SK-N-SH treated with all-trans-retinoic acid at 6 μM for 48 hours (cell line): ENCODE measurements around the gene LHFPL6.

Source experiments
- ATAC-seq: fragments of 200-7000 bp; cut with Tn5 transposase; 3 replicates; pipeline ENCODE4 v1.9.1; 2020; ENCODE audit warnings: mild to moderate bottlenecking, moderate library complexity
- ARNTL ChIP-seq: fragments of 450-650 bp; formaldehyde crosslinking; IDR thresholded peaks from 2 replicates; pipeline ENCODE4 v1.5.0; 2020; ENCODE audit warnings: low read depth, mild to moderate bottlenecking, moderate library complexity, borderline replicate concordance
- CREB5 ChIP-seq: fragments of 250-450 bp; sonication (Bioruptor Pico); IDR thresholded peaks from 2 replicates; pipeline ENCODE4 v1.5.1; 2020; ENCODE audit warnings: low read depth, mild to moderate bottlenecking, moderate library complexity
- CSDC2 ChIP-seq: fragments of 250-450 bp; sonication (Bioruptor Pico); IDR thresholded peaks from 2 replicates; pipeline ENCODE4 v1.5.0; 2020; ENCODE audit warnings: mild to moderate bottlenecking, moderate library complexity
- ESRRG ChIP-seq: fragments of 250-450 bp; sonication (Bioruptor Pico); IDR thresholded peaks from 2 replicates; pipeline ENCODE4 v1.6.1; 2021; ENCODE audit warnings: mild to moderate bottlenecking
- ISL1 ChIP-seq: fragments of 250-450 bp; sonication (Bioruptor Pico); IDR thresholded peaks from 2 replicates; pipeline ENCODE4 v2.1.2; 2022; ENCODE audit warnings: mild to moderate bottlenecking, moderate library complexity
- OSR1 ChIP-seq: fragments of 250-450 bp; sonication (Bioruptor Pico); IDR thresholded peaks from 2 replicates; pipeline ENCODE4 v1.8.0; 2022; ENCODE audit warnings: moderate library complexity, mild to moderate bottlenecking, inconsistent platforms
- PATZ1 ChIP-seq: fragments of 250-450 bp; sonication (Bioruptor Pico); IDR thresholded peaks from 2 replicates; pipeline ENCODE4 v1.8.0; 2020; ENCODE audit warnings: mild to moderate bottlenecking, moderate library complexity, borderline replicate concordance
- POU6F1 ChIP-seq: fragments of 250-450 bp; sonication (Bioruptor Pico); IDR thresholded peaks from 2 replicates; pipeline ENCODE4 v1.8.0; 2021; ENCODE audit warnings: low read depth, mild to moderate bottlenecking, moderate library complexity, borderline replicate concordance
- PPARA ChIP-seq: fragments of 250-450 bp; sonication (Bioruptor Pico); IDR thresholded peaks from 2 replicates; pipeline ENCODE4 v1.5.0; 2020; ENCODE audit warnings: mild to moderate bottlenecking, borderline replicate concordance
- RARB ChIP-seq: fragments of 250-450 bp; sonication (Bioruptor Pico); IDR thresholded peaks from 2 replicates; pipeline ENCODE4 v1.8.0; 2021; ENCODE audit warnings: mild to moderate bottlenecking, moderate library complexity
- SNAI2 ChIP-seq: fragments of 250-450 bp; sonication (Bioruptor Pico); IDR thresholded peaks from 2 replicates; pipeline ENCODE4 v1.5.0; 2020; ENCODE audit warnings: mild to moderate bottlenecking, moderate library complexity
- TCF4 ChIP-seq: fragments of 250-450 bp; sonication (Bioruptor Pico); IDR thresholded peaks from 2 replicates; pipeline ENCODE4 v1.8.0; 2021; ENCODE audit warnings: mild to moderate bottlenecking, moderate library complexity, borderline replicate concordance
- TOX ChIP-seq: fragments of 250-450 bp; sonication (Bioruptor Pico); IDR thresholded peaks from 2 replicates; pipeline ENCODE4 v1.8.0; 2021; ENCODE audit warnings: mild to moderate bottlenecking, moderate library complexity, borderline replicate concordance
- ZFP3 ChIP-seq: fragments of 250-450 bp; sonication (Bioruptor Pico); IDR thresholded peaks from 2 replicates; pipeline ENCODE4 v1.5.0; 2020; ENCODE audit warnings: mild to moderate bottlenecking, moderate library complexity
- ZFP30 ChIP-seq: fragments of 450-650 bp; formaldehyde crosslinking; IDR thresholded peaks from 2 replicates; pipeline ENCODE4 v1.5.0; 2022; ENCODE audit warnings: mild to moderate bottlenecking, moderate library complexity
- ZNF565 ChIP-seq: fragments of 450-650 bp; formaldehyde crosslinking; conservative IDR thresholded peaks from 2 replicates; pipeline ENCODE4 v1.5.0; 2020; ENCODE audit warnings: low read depth, mild to moderate bottlenecking, moderate library complexity
- ZNF70 ChIP-seq: fragments of 450-650 bp; formaldehyde crosslinking; IDR thresholded peaks from 2 replicates; pipeline ENCODE4 v1.5.0; 2020; ENCODE audit warnings: mild to moderate bottlenecking, moderate library complexity
- ZNF8 ChIP-seq: fragments of 450-650 bp; formaldehyde crosslinking; IDR thresholded peaks from 2 replicates; pipeline ENCODE4 v1.5.0; 2020; ENCODE audit warnings: mild to moderate bottlenecking, moderate library complexity
- TF ChIP-seq, protein P1 (sequence below): fragments of 250-450 bp; sonication (Bioruptor Pico); IDR thresholded peaks from 2 replicates; pipeline ENCODE4 v1.5.1; 2021; ENCODE audit warnings: mild to moderate bottlenecking, moderate library complexity
- TF ChIP-seq, protein P2 (sequence below): fragments of 250-450 bp; sonication (Bioruptor Pico); IDR thresholded peaks from 2 replicates; pipeline ENCODE4 v1.5.0; 2020; ENCODE audit warnings: mild to moderate bottlenecking, moderate library complexity

The LHFPL6 gene

DNA sequence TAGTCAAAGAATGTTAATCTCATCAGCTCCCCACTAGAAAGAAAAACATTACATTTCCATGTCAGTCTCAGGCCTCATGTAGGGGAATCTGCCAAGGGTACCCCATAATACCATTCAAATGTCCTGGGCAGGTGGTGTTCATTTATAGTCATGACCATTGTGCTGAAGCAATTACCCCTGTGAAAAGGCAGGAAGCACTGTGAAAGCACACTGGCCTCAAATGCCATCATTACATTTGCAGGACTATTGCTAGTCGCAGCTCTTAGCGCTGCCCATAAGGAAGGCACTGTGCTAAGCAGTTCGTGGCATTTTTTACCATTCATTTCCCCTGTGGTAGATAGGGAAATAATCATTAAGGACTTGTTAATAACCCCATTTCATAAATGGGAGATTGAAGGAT, 109.0 kb downstream of the LHFPL6 start:
- ATAC-seq, result no peak
- no peak for TF ChIP-seq POU6F1 (CRISPR knock-in tag)
- no peak for TF ChIP-seq TOX (CRISPR knock-in tag)
- TF ChIP-seq ARNTL (CRISPR knock-in tag), result no peak

DNA sequence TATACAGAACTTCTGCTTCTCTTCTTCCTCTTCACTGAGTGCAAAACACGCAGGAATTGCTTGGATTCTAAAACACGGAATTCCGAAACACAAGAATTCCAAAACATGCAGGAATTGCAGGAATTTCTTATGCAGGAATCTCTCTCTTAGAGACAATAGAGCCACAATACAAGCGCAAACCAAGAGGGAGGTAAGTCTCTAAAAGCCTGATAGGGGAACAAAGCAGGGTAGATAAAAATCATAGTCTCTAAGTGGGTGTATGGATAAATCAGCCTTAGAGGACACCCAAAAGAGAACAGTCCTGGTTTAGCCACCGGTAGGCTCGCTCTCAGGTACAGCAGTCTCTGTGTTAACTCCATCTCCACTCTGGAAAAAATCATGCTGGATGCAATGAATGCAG, 112.9 kb downstream of the LHFPL6 start:
- no peak for ATAC-seq
- no peak for TF ChIP-seq PPARA
- TF ChIP-seq TOX (CRISPR knock-in tag), result no peak
- TF ChIP-seq, protein P1, sequence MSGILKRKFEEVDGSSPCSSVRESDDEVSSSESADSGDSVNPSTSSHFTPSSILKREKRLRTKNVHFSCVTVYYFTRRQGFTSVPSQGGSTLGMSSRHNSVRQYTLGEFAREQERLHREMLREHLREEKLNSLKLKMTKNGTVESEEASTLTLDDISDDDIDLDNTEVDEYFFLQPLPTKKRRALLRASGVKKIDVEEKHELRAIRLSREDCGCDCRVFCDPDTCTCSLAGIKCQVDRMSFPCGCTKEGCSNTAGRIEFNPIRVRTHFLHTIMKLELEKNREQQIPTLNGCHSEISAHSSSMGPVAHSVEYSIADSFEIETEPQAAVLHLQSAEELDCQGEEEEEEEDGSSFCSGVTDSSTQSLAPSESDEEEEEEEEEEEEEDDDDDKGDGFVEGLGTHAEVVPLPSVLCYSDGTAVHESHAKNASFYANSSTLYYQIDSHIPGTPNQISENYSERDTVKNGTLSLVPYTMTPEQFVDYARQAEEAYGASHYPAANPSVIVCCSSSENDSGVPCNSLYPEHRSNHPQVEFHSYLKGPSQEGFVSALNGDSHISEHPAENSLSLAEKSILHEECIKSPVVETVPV (CRISPR knock-in tag), result no peak
- TF ChIP-seq, protein P2, sequence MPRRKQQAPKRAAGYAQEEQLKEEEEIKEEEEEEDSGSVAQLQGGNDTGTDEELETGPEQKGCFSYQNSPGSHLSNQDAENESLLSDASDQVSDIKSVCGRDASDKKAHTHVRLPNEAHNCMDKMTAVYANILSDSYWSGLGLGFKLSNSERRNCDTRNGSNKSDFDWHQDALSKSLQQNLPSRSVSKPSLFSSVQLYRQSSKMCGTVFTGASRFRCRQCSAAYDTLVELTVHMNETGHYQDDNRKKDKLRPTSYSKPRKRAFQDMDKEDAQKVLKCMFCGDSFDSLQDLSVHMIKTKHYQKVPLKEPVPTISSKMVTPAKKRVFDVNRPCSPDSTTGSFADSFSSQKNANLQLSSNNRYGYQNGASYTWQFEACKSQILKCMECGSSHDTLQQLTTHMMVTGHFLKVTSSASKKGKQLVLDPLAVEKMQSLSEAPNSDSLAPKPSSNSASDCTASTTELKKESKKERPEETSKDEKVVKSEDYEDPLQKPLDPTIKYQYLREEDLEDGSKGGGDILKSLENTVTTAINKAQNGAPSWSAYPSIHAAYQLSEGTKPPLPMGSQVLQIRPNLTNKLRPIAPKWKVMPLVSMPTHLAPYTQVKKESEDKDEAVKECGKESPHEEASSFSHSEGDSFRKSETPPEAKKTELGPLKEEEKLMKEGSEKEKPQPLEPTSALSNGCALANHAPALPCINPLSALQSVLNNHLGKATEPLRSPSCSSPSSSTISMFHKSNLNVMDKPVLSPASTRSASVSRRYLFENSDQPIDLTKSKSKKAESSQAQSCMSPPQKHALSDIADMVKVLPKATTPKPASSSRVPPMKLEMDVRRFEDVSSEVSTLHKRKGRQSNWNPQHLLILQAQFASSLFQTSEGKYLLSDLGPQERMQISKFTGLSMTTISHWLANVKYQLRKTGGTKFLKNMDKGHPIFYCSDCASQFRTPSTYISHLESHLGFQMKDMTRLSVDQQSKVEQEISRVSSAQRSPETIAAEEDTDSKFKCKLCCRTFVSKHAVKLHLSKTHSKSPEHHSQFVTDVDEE (CRISPR knock-in tag), result no peak
- no peak for TF ChIP-seq ZNF70 (CRISPR knock-in tag)
- TF ChIP-seq RARB (CRISPR knock-in tag), result no peak
- no peak for TF ChIP-seq ISL1 (CRISPR knock-in tag)
- TF ChIP-seq, all 23 proteins: peak for 0

DNA sequence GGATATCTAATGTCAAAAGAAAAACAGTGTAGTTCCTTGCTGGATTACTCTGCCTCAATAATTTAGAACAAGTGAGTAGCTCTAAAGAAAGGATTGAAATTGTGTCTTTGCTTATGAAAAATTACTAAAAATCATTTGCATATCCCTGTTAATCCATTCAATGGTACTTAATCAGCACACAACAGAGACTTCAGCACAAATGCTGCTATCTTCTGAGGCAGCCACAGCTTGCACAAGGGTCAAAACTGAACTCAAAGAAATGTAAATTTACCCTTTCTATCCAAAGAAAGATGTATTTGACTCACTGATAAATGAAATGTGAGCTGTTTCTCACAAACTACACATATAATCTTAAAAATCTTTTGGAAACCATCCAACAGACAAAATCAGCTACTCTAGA, 116.2 kb downstream of the LHFPL6 start:
- no peak for ATAC-seq
- no peak for TF ChIP-seq CSDC2 (CRISPR knock-in tag)
- no peak for TF ChIP-seq OSR1 (CRISPR knock-in tag)
- TF ChIP-seq POU6F1 (CRISPR knock-in tag), result no peak
- TF ChIP-seq ESRRG (CRISPR knock-in tag), result no peak
- no peak for TF ChIP-seq TCF4 (CRISPR knock-in tag)
- no peak for TF ChIP-seq TOX (CRISPR knock-in tag)
- no peak for TF ChIP-seq SNAI2 (CRISPR knock-in tag)
- TF ChIP-seq, protein P1 (CRISPR knock-in tag), result no peak
- no peak for TF ChIP-seq CREB5 (CRISPR knock-in tag)
- no peak for TF ChIP-seq RARB (CRISPR knock-in tag)
- TF ChIP-seq, all 23 proteins: peak for 0

DNA sequence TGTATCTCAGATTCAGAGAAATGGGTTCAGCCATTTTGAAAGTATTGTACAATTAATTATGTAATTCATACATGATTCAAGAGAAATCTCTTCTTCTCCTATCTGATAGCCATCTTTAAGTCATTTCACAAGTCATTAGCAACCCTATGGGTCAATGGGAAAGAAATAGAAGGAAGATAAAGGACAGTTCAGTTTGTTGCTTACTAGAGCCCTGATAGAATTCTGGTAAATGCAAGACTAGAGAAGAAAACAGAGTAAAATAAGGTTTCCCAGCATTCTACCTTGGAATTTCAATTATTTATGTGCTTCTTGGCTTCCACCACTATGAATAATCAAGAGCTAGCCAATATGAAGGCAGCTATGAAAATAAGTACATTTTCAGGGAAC, 117.7 kb downstream of the LHFPL6 start:
- no peak for ATAC-seq
- no peak for TF ChIP-seq ZFP30
- no peak for TF ChIP-seq PATZ1 (CRISPR knock-in tag)
- TF ChIP-seq ESRRG (CRISPR knock-in tag), result no peak
- no peak for TF ChIP-seq ZFP3 (CRISPR knock-in tag)
- no peak for TF ChIP-seq ZNF8 (CRISPR knock-in tag)
- TF ChIP-seq, protein P2 (CRISPR knock-in tag), result no peak
- TF ChIP-seq ZNF565 (CRISPR knock-in tag), result no peak
